Measurements from ENCODE around the gene ZNF618.

DNA sequence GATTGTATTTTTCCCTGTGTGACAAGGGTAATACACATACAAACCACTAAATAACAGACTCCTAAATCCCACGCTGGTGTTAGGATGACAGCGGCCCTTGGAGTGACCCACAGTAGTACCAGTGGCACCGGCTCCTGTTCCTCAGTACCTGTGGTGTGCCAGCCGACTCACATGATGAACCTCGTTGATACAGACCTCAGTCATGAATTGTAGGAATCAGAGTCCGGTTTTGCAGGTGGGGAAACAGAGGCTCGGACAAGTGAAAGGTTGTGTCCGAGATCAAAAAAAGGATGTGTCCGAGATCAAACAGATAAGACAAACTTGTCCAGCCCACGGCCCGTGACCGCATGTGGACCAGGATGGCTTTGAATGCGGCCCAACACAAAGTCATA lies 124.0 kb downstream of the ZNF618 start:
- TF ChIP-seq, protein P1, sequence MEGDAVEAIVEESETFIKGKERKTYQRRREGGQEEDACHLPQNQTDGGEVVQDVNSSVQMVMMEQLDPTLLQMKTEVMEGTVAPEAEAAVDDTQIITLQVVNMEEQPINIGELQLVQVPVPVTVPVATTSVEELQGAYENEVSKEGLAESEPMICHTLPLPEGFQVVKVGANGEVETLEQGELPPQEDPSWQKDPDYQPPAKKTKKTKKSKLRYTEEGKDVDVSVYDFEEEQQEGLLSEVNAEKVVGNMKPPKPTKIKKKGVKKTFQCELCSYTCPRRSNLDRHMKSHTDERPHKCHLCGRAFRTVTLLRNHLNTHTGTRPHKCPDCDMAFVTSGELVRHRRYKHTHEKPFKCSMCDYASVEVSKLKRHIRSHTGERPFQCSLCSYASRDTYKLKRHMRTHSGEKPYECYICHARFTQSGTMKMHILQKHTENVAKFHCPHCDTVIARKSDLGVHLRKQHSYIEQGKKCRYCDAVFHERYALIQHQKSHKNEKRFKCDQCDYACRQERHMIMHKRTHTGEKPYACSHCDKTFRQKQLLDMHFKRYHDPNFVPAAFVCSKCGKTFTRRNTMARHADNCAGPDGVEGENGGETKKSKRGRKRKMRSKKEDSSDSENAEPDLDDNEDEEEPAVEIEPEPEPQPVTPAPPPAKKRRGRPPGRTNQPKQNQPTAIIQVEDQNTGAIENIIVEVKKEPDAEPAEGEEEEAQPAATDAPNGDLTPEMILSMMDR (IDR thresholded peaks at IDR 0.05; ENCODE audit: borderline replicate concordance, extremely low read depth, low read length, poor library complexity, severe bottlenecking) = no peak
- no peak for TF ChIP-seq EZH2 (IDR thresholded peaks at IDR 0.05; ENCODE audit: borderline replicate concordance, low read depth, low read length, severe bottlenecking)
